GM12878 (cell line): ENCODE data around the gene ARID4B. TPM values are rescaled to one million over a fixed set of nuclear protein-coding genes. Genes with fewer than 3 reads are reported as not detected.
A peak's percentile ranks its signal among the peaks of the same experiment; 100 is the strongest.

Source experiments
- ATAC-seq: fragments of 200-7000 bp; cut with Tn5 transposase; 3 replicates; pipeline ENCODE4 v1.9.1; 2020; ENCODE audit warnings: mild to moderate bottlenecking, moderate library complexity
- BruUV-seq: library from RNA; stranded (reverse); fragments of 400-500 nt; replicated peaks from 2 replicates; lab custom pipeline; 2021; lab: Mats Ljungman, UMichigan
- CTCF ChIA-PET: fragments of 300-600 bp; sonication (Branson Sonifier 250); formaldehyde crosslinking; extraction: SDS; loops from one replicate; lab custom pipeline; 2021; ENCODE audit warnings: inconsistent platforms; lab: Yijun Ruan, JAX
- POLR2A ChIA-PET: fragments of 350-600 bp; formaldehyde crosslinking; extraction: SDS; loops from one replicate; lab custom pipeline; 2021; ENCODE audit warnings: inconsistent platforms; lab: Charles Lee
- RAD21 ChIA-PET: fragments of 300-600 bp; sonication (Branson Sonifier 250); formaldehyde crosslinking; loops from one replicate; lab custom pipeline; 2023; ENCODE audit warnings: antibody characterized with exemption; ENCODE audit not compliant: unreplicated experiment; lab: Charles Lee
- SMC1A ChIA-PET: fragments of 300-600 bp; sonication (Branson Sonifier 250); formaldehyde crosslinking; loops from one replicate; lab custom pipeline; 2023; ENCODE audit not compliant: unreplicated experiment, uncharacterized antibody; lab: Charles Lee
- DNase-seq: peaks from one replicate; pipeline ENCODE4 v3.0.0-alpha.2; 2011; ENCODE audit warnings: low read depth, low spot score
- FAIRE-seq: peaks from 3 replicates; lab custom pipeline; 2011; peaks lifted over from hg19 to GRCh38; lab: Jason Lieb, UNC
- H2AFZ ChIP-seq: 2 replicates; pipeline ENCODE4 v1.6.0; 2011; ENCODE audit warnings: low read depth, low read length, control low read depth; ENCODE audit not compliant: control insufficient read depth
- H3K27ac ChIP-seq: 2 replicates; pipeline ENCODE4 v1.5.1; 2011; ENCODE audit warnings: control low read depth; ENCODE audit not compliant: control insufficient read depth, insufficient read depth
- H3K27me3 ChIP-seq, 2 experiments: replicated peaks in 1 of 2; 2 replicates each; pipeline versions ENCODE4 v1.6.0 to v1.6.1; 2011; ENCODE audit warnings: low read length in 1 of 2; ENCODE audit not compliant: control insufficient read depth in 2 of 2, insufficient read depth in 2 of 2
- H3K36me3 ChIP-seq, 2 experiments: 2 replicates each; pipeline ENCODE4 v1.5.1; 2011; ENCODE audit warnings: low read length in 1 of 2; ENCODE audit not compliant: control insufficient read depth in 2 of 2, insufficient read depth in 2 of 2
- H3K4me1 ChIP-seq: 2 replicates; pipeline ENCODE4 v1.6.1; 2011; ENCODE audit warnings: mild to moderate bottlenecking, low read length, moderate library complexity, mixed read lengths; ENCODE audit not compliant: control insufficient read depth, insufficient read depth
- H3K4me2 ChIP-seq: 2 replicates; pipeline ENCODE4 v1.6.0; 2011; ENCODE audit warnings: control low read depth; ENCODE audit not compliant: control insufficient read depth, insufficient read depth
- H3K4me3 ChIP-seq: fragments of 200-600 bp; sonication (generic); 2 replicates; pipeline ENCODE4 v1.5.1; 2016
- H3K79me2 ChIP-seq: 2 replicates; pipeline ENCODE4 v1.6.0; 2011; ENCODE audit warnings: low read length; ENCODE audit not compliant: control insufficient read depth, insufficient read depth
- H3K9ac ChIP-seq: 2 replicates; pipeline ENCODE4 v1.8.0; 2011; ENCODE audit warnings: low read length, control low read depth, mixed read lengths; ENCODE audit not compliant: control insufficient read depth, insufficient read depth
- H3K9me3 ChIP-seq: replicated peaks from 3 replicates; pipeline ENCODE4 v1.5.1; 2011; ENCODE audit warnings: mild to moderate bottlenecking, low read length; ENCODE audit not compliant: control insufficient read depth, insufficient read depth
- H4K20me1 ChIP-seq: 2 replicates; pipeline ENCODE4 v1.6.0; 2011; ENCODE audit not compliant: control insufficient read depth, insufficient read depth
- PKNOX1 ChIP-seq: fragments of 450-650 bp; IDR thresholded peaks from 2 replicates; pipeline ENCODE4 v1.6.1; 2016; ENCODE audit warnings: mild to moderate bottlenecking
- PML ChIP-seq: IDR thresholded peaks from 2 replicates; pipeline ENCODE4 v1.6.1; 2012; ENCODE audit warnings: low read length, inconsistent platforms
- WGBS: methylation state at CpG from one replicate; pipeline ENCODE4 v1.1.6; 2016; ENCODE audit warnings: low lambda C conversion rate; ENCODE audit not compliant: insufficient replicate concordance, insufficient coverage; ENCODE audit errors: missing lambda C conversion rate; 5-methylcytosine and 5-hydroxymethylcytosine counted together
- in situ Hi-C: fragments of 300-500 bp; cut with MboI; formaldehyde crosslinking; loops from 9 replicates; pipeline ENCODE4 v1.14.3; 2018; ENCODE audit warnings: mixed read lengths
- intact Hi-C: fragments of 100-400 bp; cut with micrococcal nuclease; formaldehyde crosslinking; loops from one replicate; pipeline ENCODE4 v1.14.2; 2022; ENCODE audit not compliant: unreplicated experiment
- polyA plus RNA-seq, 11 experiments: library from polyadenylated mRNA; depleted of rRNA in 4 of 11; unstranded in 6 of 11; stranded (reverse) in 5 of 11; fragments of >200 nt; fragmentation: Nextera tagmentation in 4 of 11; fragmentation: Illumina TruSeq in 1 of 11; extraction: Ambion mirVana in 4 of 11; extraction: Trizol in 1 of 11; gene quantifications; 1 replicate in 1 of 11; 2 replicates in 10 of 11; pipeline versions ENCODE4 v1.2.1 to v1.2.3, GENCODE V29; 2011 to 2016; ENCODE audit warnings: inconsistent platforms in 2 of 11, missing spikeins in 2 of 11, low read depth in 1 of 11
- total RNA-seq, 4 experiments: library from RNA; depleted of rRNA in 3 of 4; stranded (reverse); fragments of >200 nt in 3 of 4; fragmentation: Illumina TruSeq in 1 of 4; extraction: Trizol in 1 of 4; gene quantifications; 2 replicates each; pipeline versions ENCODE4 v1.2.1 to v1.2.3, GENCODE V29; 2013 to 2021

The ARID4B gene
- total and polyA plus RNA-seq, 10 of the 15 experiments (the other 5 are each of a cell fraction or from before 2014, with no cell fraction given) = 13.6 to 39.1 (median 28.0) TPM

GRCh38 chr1:235129774-235130570 is 198.0 kb downstream of the ARID4B start:
- Histone ChIP-seq H4K20me1 (no peaks in the 10 kb centered on the region), H3K4me1 (0 out of 2 replicates have a peak, but pooled peaks cover 3% of the 10 kb centered on the region), H3K27ac (no peak overlapping the region), H3K4me2 (no peak overlapping the region), H3K9ac (no peak overlapping the region), H3K36me3 (peaks cover 2 to 20% of the 10 kb centered on the region in 2 experiments), H3K27me3 (no peaks in the 10 kb centered on the region), H3K9me3 (no peaks in the 10 kb centered on the region), H3K79me2 (peaks cover 40% of the 10 kb centered on the region), H3K4me3 (no peak overlapping the region), H2AFZ (no peak overlapping the region)
- no TSS peak for BruUV-seq
- ChIA-PET CTCF (interaction anchor here (0.7 to 1.2 kb wide), 2 partner anchors 25 to 31 kb away, joined by 3 to 6 read pairs; partner anchors contain the start of gene RBM34), POLR2A (interaction anchor here (0.6 to 0.9 kb wide), 3 partner anchors 15 to 884 kb away, joined by 3 to 6 read pairs (median 4); no protein-coding TSS in a partner anchor), RAD21 (interaction anchor here (0.8 kb wide), 1 partner anchor 287 kb away, joined by 4 read pairs; no protein-coding TSS in a partner anchor), SMC1A (interaction anchor here (0.6 to 1.4 kb wide), 3 partner anchors 10 to 24 kb away, joined by 3 to 5 read pairs (median 4); no protein-coding TSS in a partner anchor)
- ATAC-seq (no peak), FAIRE-seq (no peak), DNase-seq (no peak)
- TF ChIP-seq PML = peak; percentile 37; the same call in 1 of the 2 replicates
- TF ChIP-seq PKNOX1 = no peak
- intact Hi-C loops = loop anchor here (2.0 to 5.0 kb wide), 3 partner anchors 25 to 197 kb away; partner anchors contain the start of genes ARID4B, GGPS1 and RBM34
- WGBS = 98% methylated on average over 4 of the region's 4 CpGs
- in situ Hi-C loops = no loop called here
